Liver (tissue), 9 donors: ENCODE results near the gene TRA2B. TPM values are rescaled to one million over a fixed set of nuclear protein-coding genes. Genes with fewer than 3 reads are reported as not detected.

Experiments
- DNase-seq: peaks from one replicate; pipeline ENCODE4 v3.0.0-alpha.2; 2017; ENCODE audit warnings: low spot score
- H3K27ac ChIP-seq, 2 donors: one replicate each; pipeline ENCODE4 v1.7.0; 2013; ENCODE audit warnings: inconsistent platforms in 2 of 2, low read length in 2 of 2, control low read depth in 1 of 2, low read depth in 1 of 2, mild to moderate bottlenecking in 1 of 2
- H3K27me3 ChIP-seq, 4 donors: one replicate each; pipeline versions ENCODE4 v1.6.1 to v1.7.0; 2013; ENCODE audit warnings: low read length in 3 of 4, inconsistent platforms in 1 of 4, mild to moderate bottlenecking in 1 of 4, moderate library complexity in 1 of 4; ENCODE audit not compliant: control insufficient read depth in 4 of 4, insufficient read depth in 4 of 4
- H3K36me3 ChIP-seq, 4 donors: one replicate each; pipeline versions ENCODE4 v1.6.1 to v1.7.0; 2013; ENCODE audit warnings: low read length in 3 of 4, mild to moderate bottlenecking in 3 of 4, low read depth in 1 of 4, moderate library complexity in 1 of 4; ENCODE audit not compliant: control insufficient read depth in 4 of 4, insufficient read depth in 3 of 4
- H3K4me1 ChIP-seq, 4 donors: one replicate each; pipeline versions ENCODE4 v1.6.1 to v1.7.0; 2013; ENCODE audit warnings: low read length in 3 of 4, mild to moderate bottlenecking in 3 of 4, moderate library complexity in 1 of 4; ENCODE audit not compliant: control insufficient read depth in 4 of 4, insufficient read depth in 4 of 4
- H3K4me3 ChIP-seq, 3 donors: one replicate each; pipeline versions ENCODE4 v1.6.1 to v1.7.0; 2013; ENCODE audit warnings: low read length in 3 of 3, control low read depth in 1 of 3, low read depth in 1 of 3, mild to moderate bottlenecking in 1 of 3
- H3K9ac ChIP-seq, 2 donors: one replicate each; pipeline ENCODE4 v1.7.0; 2013; ENCODE audit warnings: low read length in 2 of 2, mild to moderate bottlenecking in 2 of 2, moderate library complexity in 2 of 2, control low read depth in 1 of 2, low read depth in 1 of 2
- H3K9me3 ChIP-seq, 4 donors: one replicate each; pipeline versions ENCODE4 v1.6.1 to v1.7.0; 2013; ENCODE audit warnings: low read length in 3 of 4; ENCODE audit not compliant: control insufficient read depth in 4 of 4
- ATF3 ChIP-seq: IDR thresholded peaks from 2 replicates; pipeline ENCODE4 v1.6.1; 2016; ENCODE audit warnings: antibody characterized with exemption
- CTCF ChIP-seq: fragments of 150-350 bp; IDR thresholded peaks from 2 replicates; pipeline ENCODE4 v1.5.1; 2017; ENCODE audit warnings: improper control_type of control experiment, low read depth, low read length; ENCODE audit not compliant: missing input control
- EGR1 ChIP-seq, 2 donors: IDR thresholded peaks; 2 replicates each; pipeline ENCODE4 v1.6.1; 2016 to 2018; ENCODE audit warnings: antibody characterized with exemption in 2 of 2, low read depth in 2 of 2
- FOXA1 ChIP-seq: IDR thresholded peaks from 2 replicates; pipeline ENCODE4 v1.6.1; 2016; ENCODE audit warnings: antibody characterized with exemption
- GABPA ChIP-seq, 2 donors: IDR thresholded peaks in 1 of 2; conservative IDR thresholded peaks in 1 of 2; 2 replicates each; pipeline ENCODE4 v1.6.1; 2016; ENCODE audit warnings: antibody characterized with exemption in 2 of 2, mild to moderate bottlenecking in 1 of 2, moderate library complexity in 1 of 2
- HNF4A ChIP-seq, 2 donors: conservative IDR thresholded peaks; 2 replicates each; pipeline ENCODE4 v1.6.1; 2016; ENCODE audit warnings: antibody characterized with exemption in 2 of 2, mild to moderate bottlenecking in 2 of 2
- HNF4G ChIP-seq: IDR thresholded peaks from 2 replicates; pipeline ENCODE4 v1.6.1; 2016; ENCODE audit warnings: antibody characterized with exemption
- JUND ChIP-seq, 2 donors: IDR thresholded peaks; 2 replicates each; pipeline ENCODE4 v1.6.1; 2016; ENCODE audit warnings: antibody characterized with exemption in 2 of 2
- MAX ChIP-seq: IDR thresholded peaks from 2 replicates; pipeline ENCODE4 v1.6.1; 2016; ENCODE audit warnings: antibody characterized with exemption
- NR2F2 ChIP-seq: IDR thresholded peaks from 2 replicates; pipeline ENCODE4 v1.6.1; 2016; ENCODE audit warnings: antibody characterized with exemption
- RAD21 ChIP-seq, 2 donors: IDR thresholded peaks; 2 replicates each; pipeline ENCODE4 v1.6.1; 2016; ENCODE audit warnings: antibody characterized with exemption in 2 of 2, mild to moderate bottlenecking in 2 of 2
- REST ChIP-seq: IDR thresholded peaks from 2 replicates; pipeline ENCODE4 v1.6.1; 2016; ENCODE audit warnings: antibody characterized with exemption, mild to moderate bottlenecking
- RXRA ChIP-seq, 2 donors: IDR thresholded peaks; 2 replicates each; pipeline ENCODE4 v1.6.1; 2017 to 2018; ENCODE audit warnings: antibody characterized with exemption in 2 of 2, mild to moderate bottlenecking in 1 of 2
- SP1 ChIP-seq: IDR thresholded peaks from 2 replicates; pipeline ENCODE4 v1.6.1; 2018; ENCODE audit warnings: antibody characterized with exemption, mild to moderate bottlenecking
- TAF1 ChIP-seq: conservative IDR thresholded peaks from 2 replicates; pipeline ENCODE4 v1.6.1; 2016; ENCODE audit warnings: antibody characterized with exemption, mild to moderate bottlenecking
- YY1 ChIP-seq: IDR thresholded peaks from 2 replicates; pipeline ENCODE4 v1.6.1; 2016; ENCODE audit warnings: antibody characterized with exemption, mild to moderate bottlenecking
- ZBTB33 ChIP-seq: IDR thresholded peaks from 2 replicates; pipeline ENCODE4 v1.6.1; 2016; ENCODE audit warnings: antibody characterized with exemption
- WGBS: extraction: QIAGEN DNeasy Blood & Tissue Kit; methylation state at CpG from one replicate; pipeline ENCODE4 v1.1.7; 2013; 5-methylcytosine and 5-hydroxymethylcytosine counted together
- polyA plus RNA-seq, 2 donors: library from polyadenylated mRNA; stranded (reverse) in 1 of 2; unstranded in 1 of 2; fragments of 200-250 nt in 1 of 2; fragments of >200 nt in 1 of 2; fragmentation: Nextera tagmentation in 1 of 2; extraction: Ambion mirVana in 1 of 2; gene quantifications; one replicate each; pipeline versions ENCODE4 v1.2.1 to v1.2.3, GENCODE V29; 2013 to 2015
- total RNA-seq, 2 donors: library from RNA; depleted of rRNA; stranded (reverse); fragments of >200 nt; gene quantifications; one replicate each; pipeline ENCODE4 v1.2.3, GENCODE V29; 2014
- donor health status: healthy.
- donor health status: healthy.
- donor health status: healthy.
- donor health status: healthy.
- donor health status: healthy.

TRA2B gene
- total and polyA plus RNA-seq, 4 donors, result 31.8 to 106 (median 70.4) TPM

GRCh38 chr3:185915642-185916041, 22.2 kb downstream of the TRA2B start:
- Histone ChIP-seq H3K27me3 (no peaks in the 10 kb centered on the region), H3K9me3 (no peaks in the 10 kb centered on the region), H3K36me3 (peaks cover 7 to 63% (median 54%) of the 10 kb centered on the region in 4 donors), H3K27ac (no peak overlapping the region), H3K9ac (no peak overlapping the region), H3K4me3 (no peak overlapping the region), H3K4me1 (peaks cover 0 to 1% (median 0%) of the 10 kb centered on the region in 4 donors)
- 94% methylated on average over 4 of the region's 4 CpGs for WGBS
- DNase-seq, result no peak
- no peak for TF ChIP-seq RXRA (IDR thresholded peaks at IDR 0.05)
- TF ChIP-seq YY1, result no peak
- TF ChIP-seq ZBTB33, result no peak
- no peak for TF ChIP-seq JUND (IDR thresholded peaks at IDR 0.05)
- no peak for TF ChIP-seq HNF4A (conservative IDR thresholded peaks at IDR 0.05)
- no peak for TF ChIP-seq NR2F2
- TF ChIP-seq RAD21 (IDR thresholded peaks at IDR 0.05), result no peak
- no peak for TF ChIP-seq EGR1 (IDR thresholded peaks at IDR 0.05; ENCODE audit: low read depth in 2 of 2)
- no peak for TF ChIP-seq REST
- TF ChIP-seq SP1, result no peak
- TF ChIP-seq ATF3, result no peak
- no peak for TF ChIP-seq TAF1
- no peak for TF ChIP-seq HNF4G
- no peak for TF ChIP-seq MAX
- TF ChIP-seq CTCF, result no peak
- no peak for TF ChIP-seq FOXA1
- no peak for TF ChIP-seq GABPA (IDR thresholded peaks at IDR 0.05 in 1 of 2, conservative IDR thresholded peaks at IDR 0.05 in 1 of 2)
